ENCODE measurements around the gene PRDM11. TPM values are rescaled to one million over a fixed set of nuclear protein-coding genes. Genes with fewer than 3 reads are reported as not detected.

PRDM11 gene
- total RNA-seq (10 to 100 TPM; 22.5 to 35.1 TPM), polyA plus RNA-seq (1 to 10 TPM; 3.7 to 5.7 TPM)
- long read RNA-seq, donor 1: 0 reads
- long read RNA-seq, donor 2: 0 reads
- long read RNA-seq, donor 3: 0 reads
- long read RNA-seq, donor 4, partial matches to known transcripts: 0 of 1 reads
- long read RNA-seq, donor 4, other reads (novel, unspliced or antisense): 0 of 1 reads
- long read RNA-seq, donor 5: 0 reads

DNA sequence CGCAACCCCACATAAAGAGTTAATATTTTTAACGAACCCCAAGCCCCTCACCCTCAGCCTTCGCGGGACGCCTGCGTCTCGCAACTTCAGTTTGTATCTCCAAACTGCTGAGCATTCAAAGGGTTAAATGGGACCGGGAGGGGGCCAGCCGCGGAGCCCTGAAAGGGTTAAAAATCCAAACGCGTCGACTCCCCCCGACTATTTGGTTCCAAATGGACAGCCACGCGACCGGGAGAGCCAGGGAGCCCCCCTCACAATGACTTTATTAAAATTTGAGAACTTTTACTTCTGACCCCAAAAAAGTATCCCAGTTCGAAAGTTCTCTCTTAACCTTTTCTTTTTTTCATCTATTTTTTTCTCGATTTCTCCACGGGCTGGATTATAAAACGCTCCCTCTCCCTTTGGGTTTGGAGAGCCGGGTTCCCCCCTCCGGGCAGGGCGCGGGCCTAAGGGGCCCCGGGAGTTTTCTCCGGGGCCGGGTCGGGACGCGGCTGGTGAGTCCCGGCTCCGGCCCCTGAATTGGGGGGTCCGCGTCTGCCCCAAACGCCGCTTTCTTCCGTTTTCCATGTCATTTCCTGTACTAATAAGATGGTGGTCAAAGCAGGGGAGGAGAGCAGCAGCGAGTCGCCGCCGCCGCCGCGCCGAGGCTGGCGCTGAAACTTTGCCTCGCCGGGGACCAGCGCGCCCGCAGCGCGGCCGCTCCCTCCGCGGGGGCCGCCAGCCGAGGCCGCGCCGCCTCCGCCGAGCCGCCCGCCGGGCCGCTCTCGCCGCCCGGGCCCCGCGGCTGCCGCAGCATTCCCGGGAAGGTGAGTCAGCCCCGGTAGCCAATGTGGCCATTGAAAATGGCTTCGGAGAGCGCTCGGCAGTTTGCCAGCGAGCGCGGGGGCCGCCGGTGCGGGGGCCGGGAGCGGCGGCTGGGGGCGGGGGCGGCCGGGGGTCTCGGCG lies at the start of gene PRDM11:
PRDM11 (plus strand) TSS at position 568 of the 945 bp plus-strand sequence. CDS start 35,128 bp downstream, outside the sequence.
- DNase-seq: peak; percentile 75 to 86 (median 79)
- Histone ChIP-seq H3K9ac (ENCODE audit: insufficient read depth in 1 of 2, low read length in 2 of 2) (peak within 1 kb of the TSS; percentile 76 to 94), H3K27ac (ENCODE audit: low read depth in 1 of 2, low read length in 1 of 2) (peak within 1 kb of the TSS; percentile 93 to 99), H3K4me3 (peak within 1 kb of the TSS; percentile 70), H3K9me3 (ENCODE audit: control insufficient read depth in 4 of 4, insufficient read depth in 3 of 4, low read length in 3 of 4) (no peaks in the 10 kb centered on the region), H3K27me3 (ENCODE audit: control insufficient read depth in 3 of 3, insufficient read depth in 3 of 3, low read length in 2 of 3) (no peaks in the 10 kb centered on the region), H3K4me1 (ENCODE audit: control insufficient read depth in 5 of 5, insufficient read depth in 5 of 5, low read length in 5 of 5) (peaks cover 4 to 18% (median 14%) of the 10 kb centered on the region in 5 donors), H3K36me3 (ENCODE audit: control insufficient read depth in 4 of 4, insufficient read depth in 4 of 4, low read length in 4 of 4) (no peaks in the 10 kb centered on the region)
- TF ChIP-seq CTCF (IDR thresholded peaks at IDR 0.05; ENCODE audit: control extremely low read depth, extremely low read depth): no peak
- peak; percentile 5 for ATAC-seq (ENCODE audit: insufficient read depth, low FRiP score)
- 0 to 1% methylated on average over 77 to 93 of the region's 93 CpGs for WGBS, 2 donors

- no peak for ATAC-seq (ENCODE audit: insufficient read depth, low FRiP score)
- H3K27ac ChIP-seq (ENCODE audit: low read depth in 1 of 2, low read length in 1 of 2): no peak overlapping the region
- no peaks in the 10 kb centered on the region for H3K9me3 ChIP-seq (ENCODE audit: control insufficient read depth in 4 of 4, insufficient read depth in 3 of 4, low read length in 3 of 4)
- no peak overlapping the region for H3K4me3 ChIP-seq
- no peaks in the 10 kb centered on the region for H3K27me3 ChIP-seq (ENCODE audit: control insufficient read depth in 3 of 3, insufficient read depth in 3 of 3, low read length in 2 of 3)
- WGBS, 2 donors: 41 to 44% methylated on average over 10 of the region's 10 CpGs
- no peak overlapping the region for H3K9ac ChIP-seq (ENCODE audit: insufficient read depth in 1 of 2, low read length in 2 of 2)
- peaks cover 0 to 3% (median 0%) of the 10 kb centered on the region in 5 donors for H3K4me1 ChIP-seq (ENCODE audit: control insufficient read depth in 5 of 5, insufficient read depth in 5 of 5, low read length in 5 of 5)
- H3K36me3 ChIP-seq (ENCODE audit: control insufficient read depth in 4 of 4, insufficient read depth in 4 of 4, low read length in 4 of 4): no peaks in the 10 kb centered on the region
- peak; percentile 84 to 89 (median 87) for DNase-seq
- no peak for TF ChIP-seq CTCF (IDR thresholded peaks at IDR 0.05; ENCODE audit: control extremely low read depth, extremely low read depth)
Measured at GRCh38 chr11:45097721-45098493, 48.5 kb upstream of the PRDM11 start.

GRCh38 chr11:45098929-45099328 lies 47.5 kb upstream of the PRDM11 start:
- Histone ChIP-seq H3K9ac (ENCODE audit: insufficient read depth in 1 of 2, low read length in 2 of 2) (no peak overlapping the region), H3K4me1 (ENCODE audit: control insufficient read depth in 5 of 5, insufficient read depth in 5 of 5, low read length in 5 of 5) (peaks cover 0 to 2% (median 0%) of the 10 kb centered on the region in 5 donors), H3K36me3 (ENCODE audit: control insufficient read depth in 4 of 4, insufficient read depth in 4 of 4, low read length in 4 of 4) (no peaks in the 10 kb centered on the region), H3K4me3 (no peak overlapping the region), H3K27ac (ENCODE audit: low read depth in 1 of 2, low read length in 1 of 2) (no peak overlapping the region), H3K9me3 (ENCODE audit: control insufficient read depth in 4 of 4, insufficient read depth in 3 of 4, low read length in 3 of 4) (no peaks in the 10 kb centered on the region), H3K27me3 (ENCODE audit: control insufficient read depth in 3 of 3, insufficient read depth in 3 of 3, low read length in 2 of 3) (no peaks in the 10 kb centered on the region)
- DNase-seq (no peak), ATAC-seq (ENCODE audit: insufficient read depth, low FRiP score) (no peak)
- 80 to 82% methylated on average over 6 of the region's 6 CpGs for WGBS, 2 donors
- no peak for TF ChIP-seq CTCF (IDR thresholded peaks at IDR 0.05; ENCODE audit: control extremely low read depth, extremely low read depth)
